ENCODE results near the gene HNRNPAB.
"Not testable (repeated sequence)": the region's sequence is repeated elsewhere in the genome, so short reads cannot be mapped to it uniquely, and the experiment has no call there.

HNRNPAB gene

GRCh38 chr5:178198151-178198550 lies 6.2 kb upstream of the HNRNPAB start:
- DNase-seq, result not testable (repeated sequence)

- DNase-seq, result no peak
These were observed 5.6 kb upstream of the HNRNPAB start for GRCh38 chr5:178198706-178199105.

- DNase-seq, result no peak
These were observed 4.5 kb upstream of the HNRNPAB start for GRCh38 chr5:178199581-178200434.

- DNase-seq, result no peak
These were observed 3.0 kb upstream of the HNRNPAB start for GRCh38 chr5:178201221-178201926.

- DNase-seq, result no peak
These were observed 2.5 kb upstream of the HNRNPAB start for GRCh38 chr5:178201927-178202235.

GRCh38 chr5:178202541-178202940 lies 1.8 kb upstream of the HNRNPAB start:
- DNase-seq, result no peak

- no peak for DNase-seq
These were observed 607 bp upstream of the HNRNPAB start for GRCh38 chr5:178203670-178204181.

- DNase-seq, result peak; percentile 86
These were observed 809 bp downstream of the HNRNPAB start for GRCh38 chr5:178204935-178205748.

- DNase-seq, result no peak
These were observed 1.4 kb downstream of the HNRNPAB start for GRCh38 chr5:178205749-178206047.

GRCh38 chr5:178206166-178207101 lies 2.1 kb downstream of the HNRNPAB start:
- DNase-seq, result no peak

GRCh38 chr5:178207183-178207916 lies 3.0 kb downstream of the HNRNPAB start:
- DNase-seq, result no peak

- DNase-seq, result no peak
These were observed 3.6 kb downstream of the HNRNPAB start for GRCh38 chr5:178207917-178208280.

- DNase-seq, result no peak
These were observed 4.4 kb downstream of the HNRNPAB start for GRCh38 chr5:178208540-178209227.

GRCh38 chr5:178209334-178210072 lies 5.2 kb downstream of the HNRNPAB start:
- DNase-seq, result no peak

GRCh38 chr5:178210073-178210535 lies 5.8 kb downstream of the HNRNPAB start:
- no peak for DNase-seq

GRCh38 chr5:178210686-178211085 lies 6.4 kb downstream of the HNRNPAB start:
- DNase-seq, result no peak

GRCh38 chr5:178211095-178212048 lies 7.0 kb downstream of the HNRNPAB start:
- DNase-seq, result no peak

GRCh38 chr5:178212241-178213002 lies 8.1 kb downstream of the HNRNPAB start:
- DNase-seq, result no peak
